Measurements from ENCODE around the gene RIMBP2.

DNA sequence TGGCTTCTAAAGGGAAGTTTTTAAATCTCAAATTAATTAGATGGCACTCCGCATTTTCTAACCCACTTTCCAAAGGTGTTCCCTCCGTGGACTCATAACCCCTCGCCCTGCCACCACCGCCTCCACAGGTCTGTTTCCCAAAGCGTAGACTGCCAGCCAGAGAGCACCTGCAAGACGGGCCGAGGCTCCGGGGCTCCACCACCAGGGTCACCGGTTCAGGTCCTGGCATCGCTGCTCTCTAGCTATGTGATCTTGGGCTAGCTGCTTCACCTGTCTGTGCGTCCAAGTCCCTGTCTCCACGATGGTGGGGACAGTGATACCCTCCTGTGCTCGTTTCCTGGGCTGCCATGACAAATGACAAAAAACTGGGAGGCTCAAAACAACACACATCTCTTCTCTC is 11.5 kb downstream of the RIMBP2 start:
- TF ChIP-seq EZH2 (IDR thresholded peaks at IDR 0.05; ENCODE audit: borderline replicate concordance, insufficient read depth, low read length, poor library complexity, severe bottlenecking), result no peak
- no peak for TF ChIP-seq CTCF (IDR thresholded peaks at IDR 0.05; ENCODE audit: poor library complexity, severe bottlenecking)
- TF ChIP-seq EP300 (conservative IDR thresholded peaks at IDR 0.05; ENCODE audit: poor library complexity, severe bottlenecking), result no peak

All from neural cell (in vitro differentiated cells).